Heart left ventricle (tissue), 16 donors: ENCODE data around the gene FAM171A2. TPM values are rescaled to one million over a fixed set of nuclear protein-coding genes. Genes with fewer than 3 reads are reported as not detected.

ENCODE experiments used
- ATAC-seq, 4 donors: fragments of 200-7000 bp; cut with Tn5 transposase; one replicate each; pipeline ENCODE4 v1.9.1; 2020 to 2022; ENCODE audit warnings: moderate library complexity in 4 of 4, mild to moderate bottlenecking in 3 of 4, moderate number of reproducible peaks in 1 of 4
- DNase-seq, 5 donors: peaks; one replicate each; pipeline ENCODE4 v3.0.0-alpha.2; 2020
- H3K27ac ChIP-seq, 12 donors: fragments of 200-600 bp; sonication (generic) in 4 of 12; one replicate each; pipeline versions ENCODE4 v1.5.0 to v1.8.0; 2016 to 2022; ENCODE audit warnings: mild to moderate bottlenecking in 2 of 12
- H3K27me3 ChIP-seq, 9 donors: fragments of 200-600 bp; sonication (generic) in 2 of 9; one replicate each; pipeline versions ENCODE4 v1.5.1 to v1.8.0; 2016 to 2022; ENCODE audit warnings: mild to moderate bottlenecking in 3 of 9
- H3K36me3 ChIP-seq, 9 donors: fragments of 200-600 bp; sonication (generic) in 2 of 9; one replicate each; pipeline versions ENCODE4 v1.5.0 to v1.8.0; 2018 to 2022; ENCODE audit warnings: mild to moderate bottlenecking in 2 of 9
- H3K4me1 ChIP-seq, 12 donors: fragments of 200-600 bp; sonication (generic) in 4 of 12; one replicate each; pipeline versions ENCODE4 v1.5.0 to v1.8.0; 2016 to 2022; ENCODE audit warnings: mild to moderate bottlenecking in 3 of 12
- H3K4me3 ChIP-seq, 12 donors: fragments of 200-600 bp; sonication (generic) in 4 of 12; one replicate each; pipeline versions ENCODE4 v1.5.0 to v1.8.0; 2017 to 2022; ENCODE audit warnings: mild to moderate bottlenecking in 9 of 12, moderate library complexity in 4 of 12
- H3K9me3 ChIP-seq, 12 donors: fragments of 200-600 bp; sonication (generic) in 4 of 12; one replicate each; pipeline versions ENCODE4 v1.5.0 to v1.8.0; 2016 to 2022; ENCODE audit warnings: mild to moderate bottlenecking in 1 of 12
- CTCF ChIP-seq, 12 donors: fragments of 200-600 bp; sonication (generic) in 4 of 12; IDR thresholded peaks; one replicate each; pipeline versions ENCODE4 v1.5.0 to v1.8.0; 2018 to 2022; ENCODE audit warnings: antibody characterized with exemption in 12 of 12, mild to moderate bottlenecking in 5 of 12
- POLR2A ChIP-seq, 2 donors: fragments of 450-650 bp; IDR thresholded peaks; one replicate each; pipeline ENCODE4 v1.6.1; 2017; ENCODE audit warnings: antibody characterized with exemption in 2 of 2, mild to moderate bottlenecking in 2 of 2, moderate library complexity in 2 of 2
- WGBS, 4 donors: extraction: QIAGEN DNeasy Blood & Tissue Kit in 2 of 4; methylation state at CpG; one replicate each; pipeline versions ENCODE4 v1.1.5 to v1.1.7; 2013 to 2018; 5-methylcytosine and 5-hydroxymethylcytosine counted together
- intact Hi-C, 10 donors: fragments of 100-400 bp; cut with DNase I; formaldehyde crosslinking; loops; one replicate each; pipeline versions ENCODE4 v1.11.1 to v1.14.2; 2022
- polyA plus RNA-seq, 2 donors: library from polyadenylated mRNA; stranded (reverse); fragments of 200-250 nt; gene quantifications; one replicate each; pipeline ENCODE4 v1.2.3, GENCODE V29; 2013
- total RNA-seq, 9 donors: library from RNA; depleted of rRNA in 2 of 9; stranded (reverse); fragments of >200 nt in 2 of 9; fragmentation: NEBNext Ultra II Directional in 3 of 9; extraction: Animal tissue kit (Norgen Biotek cat#: 25700) in 3 of 9; gene quantifications; one replicate each; pipeline versions ENCODE4 v1.1.0 to v1.2.4, GENCODE V29; 2016 to 2023
- donor health status: ischemic (EF 13 %, LVEDD 7.1; RV severe dilation, severe dysfunction).
- donor health status: healthy with polysubstance abuse.
- donor health status: DM: no; HTN: yes; CAD: no.
- donor health status: DM: no; HTN: no; CAD: no.
- donor health status: ischemic (EF 25% LVEDD 6.9; RV normal size, moderate dysfunction).
- donor health status: ischemic (EF 25% LVEDD 5.7; RV mildly dilated, moderate dysfunction).
- donor health status: healthy.
- donor health status: DM: yes; HTN: yes; CAD: no.
- donor health status: ischemic (EF 35%, LVEDD 5.7; RV mildly dilated, moderate dysfunction).
- donor health status: nonischemic (EF 11% LVEDD 7.7; RV severe dilation, severe dysfunction).
- donor health status: DM: yes; HTN: yes; CAD: no.
- donor health status: PGD.
- donor health status: ischemic (EF 29% LVEDD 5.4; RV normal size, mild dysfunction).
- donor health status: nonischemic (EF 23%, LVEDD 6.1; RV moderate dilation, normal function).

Gene FAM171A2
- total and polyA plus RNA-seq, 11 donors = 0.40 to 2.1 (median 0.77) TPM

GRCh38 chr17:44323359-44324091, 40.1 kb downstream of the FAM171A2 start:
- no peak for ATAC-seq
- TF ChIP-seq CTCF (IDR thresholded peaks at IDR 0.05) (no peak), POLR2A (IDR thresholded peaks at IDR 0.05) (no peak)
- WGBS, 4 donors = 60 to 65% (median 63%) methylated on average over 26 to 27 of the region's 27 CpGs

GRCh38 chr17:44322236-44322895, 41.3 kb downstream of the FAM171A2 start:
- Histone ChIP-seq H3K27me3 (peaks cover 0 to 9% (median 3%) of the 10 kb centered on the region in 9 donors), H3K4me3 (no peak overlapping the region), H3K4me1 (peaks cover 5 to 38% (median 22%) of the 10 kb centered on the region in 12 donors), H3K27ac (no peak overlapping the region), H3K9me3 (no peaks in the 10 kb centered on the region), H3K36me3 (peaks cover 0 to 37% (median 31%) of the 10 kb centered on the region in 9 donors)
- DNase-seq (no peak), ATAC-seq (no peak)
- intact Hi-C loops = no loop called here
- 89 to 93% (median 90%) methylated on average over 11 of the region's 11 CpGs for WGBS, 4 donors
- TF ChIP-seq POLR2A (IDR thresholded peaks at IDR 0.05) (no peak), CTCF (IDR thresholded peaks at IDR 0.05) (no peak)

More at GRCh38 chr17:44323359-44324091, 40.1 kb downstream of the FAM171A2 start:
- Histone ChIP-seq H3K9me3 (no peaks in the 10 kb centered on the region), H3K4me1 (peaks cover 5 to 38% (median 22%) of the 10 kb centered on the region in 12 donors), H3K27me3 (no peaks in the 10 kb centered on the region), H3K36me3 (peaks cover 0 to 37% (median 31%) of the 10 kb centered on the region in 9 donors), H3K27ac (peak overlapping the region in 3 of 12 donors; percentile 92 to 98 (median 95)), H3K4me3 (peak overlapping the region; percentile 82 to 99 (median 94))
- DNase-seq = no peak
- intact Hi-C loops = loop anchor here in 3 of 10 donors (2.0 kb wide), 2 partner anchors 105 to 107 kb away; partner anchors contain the start of gene UBTF (in 2 of the 3)

- no peak for ATAC-seq
- Histone ChIP-seq H3K27me3 (peaks cover 0 to 18% (median 12%) of the 10 kb centered on the region in 9 donors), H3K36me3 (peaks cover 0 to 37% (median 31%) of the 10 kb centered on the region in 9 donors), H3K27ac (no peak overlapping the region), H3K4me1 (peaks cover 5 to 33% (median 20%) of the 10 kb centered on the region in 12 donors), H3K9me3 (no peaks in the 10 kb centered on the region), H3K4me3 (no peak overlapping the region)
- intact Hi-C loops = no loop called here
- peak in 1 of 5 donors; percentile 13 for DNase-seq
- TF ChIP-seq POLR2A (IDR thresholded peaks at IDR 0.05) = no peak
- TF ChIP-seq CTCF (IDR thresholded peaks at IDR 0.05) = no peak
- 89 to 95% (median 92%) methylated on average over 18 to 21 of the region's 21 CpGs for WGBS, 4 donors
Observed at GRCh38 chr17:44321246-44322120, 42.2 kb downstream of the FAM171A2 start.
